SW480 (cell line): ENCODE measurements around the gene PHTF2.
"Not testable (repeated sequence)": the region's sequence is repeated elsewhere in the genome, so short reads cannot be mapped to it uniquely, and the experiment has no call there.

Source experiments
- DNase-seq: peaks from one replicate; pipeline ENCODE4 v3.0.0-alpha.2; 2016; ENCODE audit warnings: low spot score

The PHTF2 gene

DNA sequence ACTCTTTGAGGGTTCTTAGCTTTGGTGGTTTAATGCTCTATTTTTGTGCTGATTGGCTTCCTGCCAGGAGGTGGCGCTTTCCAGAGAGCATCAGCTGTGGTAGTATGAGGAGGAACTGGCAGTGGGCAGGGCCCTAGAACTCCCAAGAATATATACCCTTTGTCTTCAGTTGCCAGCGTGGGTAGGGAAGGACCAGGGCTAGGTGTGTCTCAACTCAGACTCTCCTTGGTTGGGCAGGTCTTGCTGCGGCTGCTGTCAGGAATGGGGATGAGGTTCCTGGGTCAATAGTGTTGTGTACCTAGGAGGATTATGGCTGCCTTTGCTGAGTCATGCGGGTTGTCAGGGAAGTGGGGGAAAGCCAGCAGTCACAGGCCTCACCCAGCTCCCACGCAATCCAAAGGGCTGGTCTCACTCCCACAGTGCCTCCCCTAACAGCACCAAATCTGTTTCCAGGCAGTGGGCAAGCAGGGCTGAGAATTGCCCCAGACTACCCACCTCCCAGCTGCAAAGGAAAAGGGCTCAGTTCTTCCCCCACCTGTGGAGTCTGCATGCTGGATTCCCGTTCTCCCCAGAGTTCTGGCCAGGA lies 191.5 kb downstream of the PHTF2 start:
- DNase-seq = no peak

GRCh38 chr7:77991656-77992055 lies 193.1 kb downstream of the PHTF2 start:
- no peak for DNase-seq

GRCh38 chr7:77993838-77994237 lies 195.3 kb downstream of the PHTF2 start:
- DNase-seq = no peak

- DNase-seq = no peak
Measured at GRCh38 chr7:77995717-77996116, 197.1 kb downstream of the PHTF2 start.

GRCh38 chr7:77999168-77999567 lies 200.6 kb downstream of the PHTF2 start:
- DNase-seq = not testable (repeated sequence)

GRCh38 chr7:78002021-78002420 lies 203.4 kb downstream of the PHTF2 start:
- DNase-seq = no peak

GRCh38 chr7:78002715-78003114 lies 204.1 kb downstream of the PHTF2 start:
- DNase-seq = no peak

GRCh38 chr7:78006063-78006755 lies 207.6 kb downstream of the PHTF2 start:
- DNase-seq = no peak
